ENCODE results near the gene HIPK2. TPM values are rescaled to one million over a fixed set of nuclear protein-coding genes. Genes with fewer than 3 reads are reported as not detected.

Gene HIPK2
- total RNA-seq, 1 donor from 2014 or later, result 7.7 TPM

DNA sequence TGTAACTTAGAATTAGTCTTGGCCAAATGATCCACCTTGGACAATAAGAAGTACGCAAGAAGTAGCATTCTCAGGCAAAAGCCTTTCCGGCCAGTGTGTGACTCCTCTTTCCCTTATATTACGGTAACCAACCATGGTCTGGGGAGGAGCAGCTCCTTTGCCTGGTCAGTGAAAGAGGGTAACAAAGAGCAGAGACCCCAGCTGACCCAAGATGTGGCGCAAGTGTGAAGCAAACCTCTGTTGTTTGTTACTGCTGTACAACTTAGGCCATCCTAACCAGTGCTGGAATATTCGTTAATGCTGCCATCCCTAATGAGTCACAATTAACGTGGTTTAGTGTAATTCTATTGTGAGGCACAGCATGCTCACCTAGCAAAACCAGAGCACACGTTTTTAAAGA, 44.0 kb downstream of the HIPK2 start:
- no peak for DNase-seq

DNA sequence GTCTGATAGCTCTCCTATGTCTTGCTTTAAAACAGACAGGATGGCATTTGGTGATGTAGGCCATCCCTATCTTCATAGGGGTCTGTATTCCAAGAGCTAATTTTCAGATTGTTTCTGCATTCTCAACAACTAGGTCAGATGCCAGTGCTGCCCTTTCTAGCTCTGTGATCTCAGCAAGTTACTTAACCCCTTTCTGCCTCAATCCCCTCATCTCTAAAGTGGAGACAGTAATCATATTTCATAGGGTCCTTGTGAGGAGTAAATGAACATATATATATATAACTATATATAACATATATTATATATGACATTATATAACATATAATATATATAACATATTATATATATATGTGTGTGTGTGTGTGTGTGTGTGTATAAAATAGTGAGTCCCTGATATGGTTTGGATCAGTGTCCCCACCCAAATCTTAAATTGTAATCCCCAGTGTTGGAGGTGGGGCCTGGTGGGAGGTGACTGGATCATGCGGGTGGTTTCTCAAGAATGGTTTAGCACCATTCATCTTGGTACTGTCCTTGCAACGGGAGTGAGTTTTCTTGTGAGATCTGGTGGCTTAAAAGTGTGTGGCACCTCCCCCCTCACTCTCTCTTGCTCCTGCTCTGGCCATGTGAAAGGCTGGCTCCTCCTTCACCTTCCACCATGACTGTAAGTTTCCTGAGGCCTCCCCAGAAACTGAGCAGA, 45.2 kb downstream of the HIPK2 start:
- no peak for DNase-seq

DNA sequence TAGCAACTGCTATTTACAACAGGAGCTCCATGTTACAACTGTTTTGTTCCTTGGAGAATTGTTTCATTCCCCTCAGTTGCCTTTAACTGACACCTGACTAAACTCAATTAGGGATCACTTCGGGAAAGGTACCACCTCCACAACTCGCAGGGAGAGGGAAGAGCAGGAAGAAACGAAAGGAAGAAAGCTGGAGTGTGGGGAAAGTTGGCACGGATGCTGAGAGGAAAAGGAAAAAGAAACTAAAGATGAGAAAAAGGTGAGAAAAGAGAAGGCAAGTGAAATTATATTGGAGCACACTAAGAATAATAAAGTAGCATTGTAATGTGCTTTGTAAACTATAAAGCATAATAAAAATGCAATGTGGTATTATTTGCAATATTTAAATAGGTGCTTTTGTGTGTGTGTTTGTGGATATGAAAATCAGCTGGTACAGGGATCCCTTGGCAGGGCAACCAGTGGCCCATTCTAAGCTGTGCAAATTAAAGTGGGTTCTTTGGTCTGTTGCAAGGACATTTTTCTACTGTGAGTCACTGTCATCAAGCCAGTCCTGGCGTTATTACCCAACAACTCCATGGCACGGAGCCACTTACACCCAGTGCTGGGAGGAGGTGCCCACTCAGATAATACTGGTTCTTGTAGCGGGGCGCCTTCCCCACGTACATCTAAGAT, 45.9 kb downstream of the HIPK2 start:
- DNase-seq, result no peak

DNA sequence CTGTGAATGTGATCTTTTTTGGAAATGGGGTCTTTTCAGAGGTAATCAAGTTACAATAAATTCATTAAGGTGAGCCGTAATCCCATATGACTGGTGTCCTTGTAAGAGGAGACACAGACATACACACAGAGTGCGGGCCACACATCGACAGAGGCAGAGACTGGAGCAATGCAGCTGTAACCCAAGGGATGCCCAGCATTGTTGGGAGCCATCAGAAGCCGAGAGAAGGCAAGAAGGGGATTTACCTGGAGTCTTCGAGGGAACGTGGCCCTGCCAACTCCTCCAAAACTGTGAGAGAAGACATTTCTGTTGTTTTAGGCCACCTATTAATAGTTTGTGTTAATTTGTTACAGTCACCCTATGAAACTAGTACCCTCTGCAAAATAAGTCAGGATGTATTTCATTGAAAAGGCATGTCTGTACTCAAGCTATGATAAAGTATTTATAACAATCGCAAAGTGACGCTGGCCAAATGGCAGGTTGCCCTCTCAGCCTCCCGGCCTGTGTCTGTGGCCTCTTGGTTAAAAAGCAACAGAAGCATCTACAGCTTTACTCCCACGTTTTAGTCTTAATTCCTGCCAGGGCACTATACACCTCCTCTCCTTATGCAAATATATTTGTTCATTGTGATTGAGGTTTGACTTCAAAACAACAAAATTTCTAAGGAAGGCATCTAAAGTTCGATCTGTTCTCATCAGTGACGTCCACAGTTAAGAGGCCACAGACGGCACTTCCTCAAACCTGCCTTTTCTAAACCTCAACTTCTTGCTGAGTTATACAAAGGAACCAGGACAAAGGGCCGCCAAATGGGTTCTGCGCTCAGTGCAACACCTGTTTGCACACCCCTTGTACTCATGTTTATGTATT, 46.8 kb downstream of the HIPK2 start:
- no peak for DNase-seq

- no peak for DNase-seq
Measured at GRCh38 chr7:139728203-139728602, 49.6 kb downstream of the HIPK2 start.

DNA sequence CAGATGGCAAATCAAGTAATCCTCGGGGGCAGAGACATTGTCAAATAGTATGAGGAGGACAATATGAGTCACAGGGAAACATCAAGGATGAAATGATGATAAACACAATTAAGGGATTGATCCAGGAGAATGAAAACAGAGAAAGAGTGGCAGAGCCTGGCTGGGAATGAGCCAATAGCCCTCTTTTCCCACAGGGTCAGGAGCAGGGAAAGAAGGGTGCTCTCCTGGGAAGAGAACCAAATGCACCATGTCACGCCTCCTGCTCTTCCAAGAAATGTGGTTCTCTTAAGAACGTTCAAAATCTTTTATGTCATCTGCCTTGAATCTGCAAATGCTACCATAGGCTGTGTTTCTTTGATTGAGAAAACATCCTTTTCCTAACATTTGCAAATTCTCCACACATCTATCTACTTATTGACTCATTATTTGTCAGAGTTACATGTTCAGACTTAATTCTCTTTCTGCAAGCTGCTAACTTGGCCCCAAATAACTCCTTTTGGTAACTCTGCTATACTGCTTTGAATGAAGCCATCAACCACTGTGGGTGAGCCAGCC, 50.6 kb downstream of the HIPK2 start:
- DNase-seq, result no peak

DNA sequence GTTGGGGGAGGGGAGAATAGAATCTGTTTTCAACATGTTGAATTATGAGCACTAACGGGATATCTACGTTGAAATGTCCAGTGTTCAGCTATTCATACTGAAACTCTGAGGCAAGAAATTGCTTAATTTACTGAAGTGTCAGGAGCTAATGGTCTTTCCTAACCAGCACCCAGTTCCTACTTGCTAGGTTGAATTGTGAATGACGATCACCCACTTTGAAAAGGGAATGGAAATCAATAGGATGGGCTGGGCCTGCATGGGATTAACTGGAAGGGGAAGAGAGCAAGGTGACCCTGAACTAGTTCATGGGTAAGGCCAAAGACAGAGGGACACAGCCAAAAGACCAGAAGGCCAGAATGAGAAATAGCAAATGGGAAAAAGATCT, 51.3 kb downstream of the HIPK2 start:
- DNase-seq, result no peak

DNA sequence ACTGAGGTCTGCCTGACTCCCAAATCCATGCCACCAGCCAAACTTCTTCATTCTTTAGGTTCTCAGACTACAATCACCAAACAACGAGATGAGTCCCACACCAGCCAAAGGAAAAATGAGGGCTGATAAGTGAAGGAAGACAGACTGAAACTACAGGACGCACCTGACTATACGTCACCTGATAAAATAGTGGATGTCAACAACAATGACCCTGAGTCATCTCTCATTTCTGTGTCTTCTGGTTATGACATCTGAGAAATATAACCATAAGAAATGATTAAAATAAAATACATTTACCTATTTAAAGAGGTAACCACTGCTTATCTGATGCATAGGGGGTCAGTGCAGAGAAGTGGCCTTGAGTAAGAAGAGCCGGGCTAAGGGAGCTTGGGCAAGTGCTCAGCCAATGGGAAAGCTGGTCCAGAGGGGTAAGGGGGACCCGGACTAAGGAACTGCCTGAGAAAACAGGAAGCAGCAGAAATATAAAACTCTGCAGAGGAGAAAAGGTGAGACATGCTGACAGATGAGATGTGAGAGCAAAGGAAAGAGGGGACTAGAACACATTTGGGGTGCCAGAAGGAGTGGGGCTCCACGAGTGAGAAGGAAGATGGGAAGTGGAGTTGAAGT, 51.8 kb downstream of the HIPK2 start:
- DNase-seq, result no peak

- DNase-seq, result no peak
Measured at GRCh38 chr7:139725077-139725476, 52.7 kb downstream of the HIPK2 start.

DNA sequence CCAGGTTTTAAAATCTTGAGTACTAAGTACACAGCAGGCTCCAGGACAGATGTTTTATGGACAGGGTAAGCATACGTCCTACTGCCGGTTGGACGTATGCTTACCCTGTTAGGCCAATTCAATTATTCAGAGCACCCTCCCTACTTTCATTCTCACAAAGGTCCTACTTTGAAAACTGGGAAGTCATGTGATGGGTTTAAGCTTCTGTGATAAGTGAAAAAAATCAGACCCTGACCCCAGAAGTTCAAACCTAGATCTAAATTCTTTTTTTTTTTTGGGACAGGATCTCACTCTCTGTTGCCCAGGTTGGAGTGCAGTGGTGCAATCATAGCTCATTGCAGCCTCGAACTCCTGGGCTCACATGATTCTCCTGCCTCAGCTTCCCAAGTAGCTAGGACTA, 55.2 kb downstream of the HIPK2 start:
- no peak for DNase-seq

GRCh38 chr7:139721821-139722220, 56.0 kb downstream of the HIPK2 start:
- DNase-seq, result no peak

- no peak for DNase-seq
Measured at GRCh38 chr7:139721417-139721816, 56.4 kb downstream of the HIPK2 start.

DNA sequence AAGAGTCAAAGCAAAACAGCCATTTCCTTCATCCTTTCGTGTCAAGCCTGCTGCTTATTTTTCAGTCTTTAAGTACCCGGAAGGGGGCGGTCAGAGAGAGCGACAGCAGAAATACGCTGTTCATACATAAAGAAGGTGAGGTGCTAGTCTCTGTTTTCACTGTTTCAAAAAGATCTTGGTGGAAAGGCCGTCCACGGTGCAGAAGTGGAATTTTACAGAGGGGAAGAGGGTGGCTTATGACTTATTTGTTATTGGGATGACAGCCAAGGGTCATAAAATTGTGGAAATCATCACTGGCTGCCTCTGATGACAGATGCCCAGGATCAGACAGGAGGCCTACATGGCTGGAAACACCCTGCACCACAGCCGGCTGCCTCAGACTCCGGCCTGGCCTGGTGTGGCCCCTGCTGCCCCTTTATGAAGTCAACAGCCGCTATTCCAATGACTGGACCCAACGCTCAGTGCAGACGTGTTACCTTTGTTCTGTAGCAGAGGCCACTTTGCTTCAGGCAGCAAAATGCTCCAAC, 57.0 kb downstream of the HIPK2 start:
- no peak for DNase-seq

DNA sequence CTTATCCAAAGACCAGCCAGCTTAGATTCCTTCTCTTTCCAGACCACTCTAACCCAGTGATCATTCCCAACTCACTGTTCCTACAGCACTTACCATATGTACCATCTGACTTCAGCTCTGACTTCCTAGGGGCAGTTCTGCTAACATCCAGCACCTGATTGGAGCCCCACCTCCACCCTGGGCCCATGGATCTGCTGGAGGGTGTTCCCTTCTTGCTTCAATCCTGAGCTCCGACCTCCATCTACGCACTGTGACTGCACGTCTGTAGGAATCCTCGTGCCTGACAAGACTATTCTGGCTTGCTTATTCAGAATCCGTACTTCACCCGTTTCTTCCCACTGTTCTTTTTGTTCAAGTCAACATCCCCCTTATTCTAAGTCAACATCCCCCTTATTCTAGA, 57.6 kb downstream of the HIPK2 start:
- DNase-seq, result no peak

- DNase-seq, result no peak
Measured at GRCh38 chr7:139718859-139719258, 58.9 kb downstream of the HIPK2 start.

DNA sequence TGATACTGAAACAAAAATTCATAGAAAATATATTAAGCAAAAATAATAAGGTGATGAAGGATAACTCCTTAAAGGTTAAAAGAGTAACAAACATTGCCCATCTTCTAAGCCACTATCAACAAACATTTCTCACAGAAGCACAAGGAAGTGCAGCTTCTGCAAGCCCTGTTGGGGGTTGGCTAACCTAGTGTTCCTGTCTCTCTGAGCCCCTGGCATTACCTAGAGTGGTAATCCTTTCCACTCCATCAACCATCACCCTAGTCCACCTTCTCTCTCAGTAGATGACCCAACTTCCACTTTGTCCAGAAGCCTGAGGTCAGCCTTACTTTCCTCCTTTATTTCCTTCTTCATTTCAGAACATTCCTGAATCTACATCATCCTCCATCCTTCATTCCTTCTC, 59.7 kb downstream of the HIPK2 start:
- no peak for DNase-seq

DNA sequence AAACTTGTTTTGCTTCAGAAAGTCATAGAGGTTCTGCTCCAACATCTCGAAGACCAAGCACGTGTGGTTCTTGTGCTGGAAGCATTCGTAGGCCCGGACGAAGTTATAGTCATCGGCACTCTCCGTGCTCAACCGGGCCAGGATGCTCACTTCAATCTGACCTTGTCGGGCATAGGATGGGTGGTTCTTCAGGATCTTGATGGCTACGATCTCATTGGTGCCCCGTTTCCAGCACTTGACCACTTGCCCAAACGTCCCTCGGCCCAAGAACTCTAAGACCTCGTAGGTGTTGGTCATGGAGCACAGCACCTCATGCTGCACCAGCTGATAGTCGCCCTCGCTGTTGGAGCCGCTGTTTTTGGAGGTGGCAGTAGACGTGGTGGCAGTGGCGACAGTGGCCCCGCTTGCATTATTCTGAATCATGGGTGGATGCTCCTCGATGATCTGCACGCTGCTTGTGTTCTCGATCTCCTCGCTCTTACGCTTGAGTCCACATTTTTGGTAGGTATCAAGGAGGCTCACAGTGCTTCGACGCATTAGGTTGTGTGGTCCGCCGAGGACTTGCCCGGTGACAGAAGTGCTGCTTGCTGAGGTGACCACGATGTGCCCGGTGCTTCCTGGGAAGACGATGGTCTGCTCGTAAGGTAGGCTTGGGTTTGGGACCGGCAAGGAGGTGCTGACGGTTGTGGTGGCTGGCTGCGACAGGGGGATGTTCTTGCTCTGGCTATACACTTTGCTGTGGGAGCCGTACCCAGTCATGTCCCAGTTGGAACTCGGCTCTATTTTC, 61.4 kb downstream of the HIPK2 start:
- DNase-seq, result no peak

DNA sequence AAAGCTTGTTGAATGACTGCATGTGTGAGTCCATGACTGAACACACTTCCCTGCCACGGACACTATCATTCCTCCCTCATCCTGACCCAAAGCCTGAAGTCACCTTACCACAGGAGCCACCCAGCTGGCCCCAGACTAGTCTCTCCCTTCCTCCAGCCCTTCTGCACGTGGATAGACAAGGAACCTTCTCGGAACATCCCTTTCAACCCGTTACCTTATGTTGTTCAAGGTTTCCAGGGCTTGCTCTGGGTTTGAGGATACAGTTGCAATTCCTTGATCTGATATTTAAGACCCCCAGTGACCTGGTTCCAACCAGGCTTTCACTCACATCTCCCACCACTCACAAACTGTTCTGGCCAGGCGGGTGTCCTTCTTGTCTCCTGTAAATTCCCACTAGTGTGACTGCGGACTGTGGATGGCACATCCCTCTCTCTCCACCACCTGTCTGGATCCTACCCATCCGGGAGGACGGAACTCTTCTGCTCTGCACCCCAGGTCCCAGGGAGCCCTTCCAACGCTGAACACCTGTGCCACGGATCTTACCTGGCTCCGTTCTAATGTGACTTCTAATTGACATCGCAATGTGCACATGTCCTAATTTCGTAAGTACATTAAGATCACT, 62.5 kb downstream of the HIPK2 start:
- DNase-seq, result no peak

DNA sequence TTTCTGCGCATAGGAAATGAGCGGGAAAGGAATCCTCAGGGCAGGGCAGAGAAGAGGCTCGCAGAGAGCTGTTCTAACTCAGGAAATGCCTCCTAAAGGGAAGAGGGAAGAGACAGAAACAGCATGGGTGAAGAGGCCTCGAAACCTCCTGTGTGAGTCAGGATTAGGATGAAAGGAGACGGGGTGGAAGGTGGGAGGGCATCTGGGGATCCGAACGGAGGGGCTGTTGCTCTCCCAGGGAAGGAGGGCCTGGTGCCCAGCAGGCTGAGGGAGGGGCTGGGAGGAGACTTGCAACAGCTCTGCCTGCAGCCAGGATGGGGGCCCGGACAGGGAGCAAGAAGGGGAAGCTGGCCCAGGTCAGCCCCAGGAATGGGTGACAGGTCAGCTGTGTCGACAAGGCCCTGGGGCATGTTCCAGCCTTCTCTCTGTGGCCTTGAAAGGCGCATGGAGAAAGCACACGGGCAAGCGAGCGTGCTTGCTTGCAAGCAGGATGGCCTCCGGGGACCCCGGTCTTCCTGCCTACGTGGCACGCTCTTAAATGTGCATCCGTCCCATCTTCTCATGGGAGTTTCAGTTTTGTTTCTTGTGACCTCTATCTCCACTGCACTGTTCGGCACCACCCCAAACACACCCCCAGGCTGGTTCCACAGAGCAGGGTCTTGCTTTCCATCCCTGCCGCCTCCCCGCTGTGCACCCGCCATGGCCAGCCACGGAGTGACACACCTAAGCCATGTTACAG, 63.5 kb downstream of the HIPK2 start:
- DNase-seq, result peak; percentile 23

DNA sequence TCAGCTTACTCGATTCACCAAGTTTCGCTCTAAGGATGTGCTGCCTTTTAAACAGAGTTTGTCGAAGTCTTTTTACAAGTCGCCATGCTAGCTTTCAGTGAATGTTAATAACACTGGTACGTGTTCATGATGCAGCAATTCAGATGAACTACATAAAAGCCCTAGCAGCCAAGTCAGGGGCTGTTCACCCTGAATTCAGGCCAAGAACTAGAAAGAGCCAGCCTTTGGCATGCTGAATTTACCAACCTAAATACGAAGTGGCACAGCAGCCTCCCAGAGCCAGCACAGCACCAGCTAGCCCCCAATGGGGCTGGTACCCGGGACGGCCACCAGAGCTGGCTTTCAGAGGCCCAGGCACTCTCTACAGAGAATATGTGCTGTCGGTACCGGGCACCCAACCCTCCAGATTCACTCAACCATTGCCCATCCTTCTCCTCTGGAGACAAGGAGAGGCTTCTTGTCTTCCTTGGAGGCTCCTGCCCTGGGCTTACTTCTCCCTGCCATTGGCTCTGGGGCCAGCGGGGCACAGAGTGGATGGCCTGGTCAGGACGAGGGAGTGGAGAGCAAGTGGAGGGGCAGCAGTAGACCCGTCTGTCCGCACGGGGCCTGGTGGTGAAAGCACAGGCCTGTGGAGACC, 64.2 kb downstream of the HIPK2 start:
- no peak for DNase-seq
